GM12891 (cell line): ENCODE measurements around the gene CENPL.
"Not testable (repeated sequence)": the region's sequence is repeated elsewhere in the genome, so short reads cannot be mapped to it uniquely, and the experiment has no call there.

ENCODE experiments used
- POLR2A ChIP-seq: IDR thresholded peaks from 2 replicates; pipeline ENCODE4 v1.6.1; 2011; ENCODE audit warnings: low read depth, low read length, control low read depth
- POLR2AphosphoS5 ChIP-seq: IDR thresholded peaks from 2 replicates; pipeline ENCODE4 v1.6.1; 2011; ENCODE audit warnings: low read depth, low read length, control low read depth
- POU2F2 ChIP-seq: IDR thresholded peaks from 2 replicates; pipeline ENCODE4 v1.6.1; 2011; ENCODE audit warnings: low read depth, mild to moderate bottlenecking, control low read depth, low read length, moderate library complexity
- SPI1 ChIP-seq: IDR thresholded peaks from 2 replicates; pipeline ENCODE4 v1.6.1; 2011; ENCODE audit warnings: low read depth, low read length, control low read depth
- TAF1 ChIP-seq: IDR thresholded peaks from 2 replicates; pipeline ENCODE4 v1.6.1; 2011; ENCODE audit warnings: low read depth, low read length, control low read depth

- TF ChIP-seq POLR2AphosphoS5, POLR2A, TAF1, SPI1, POU2F2: not testable (repeated sequence)
These were observed 34.9 kb upstream of the CENPL start for GRCh38 chr1:173859547-173859946.
